Liver (tissue), 3 donors: ENCODE data around the gene CD1E.

Experiments
- CTCF ChIP-seq: fragments of 150-350 bp; IDR thresholded peaks from 2 replicates; pipeline ENCODE4 v1.5.1; 2017; ENCODE audit warnings: improper control_type of control experiment, low read depth, low read length; ENCODE audit not compliant: missing input control
- EGR1 ChIP-seq, 2 donors: IDR thresholded peaks; 2 replicates each; pipeline ENCODE4 v1.6.1; 2016 to 2018; ENCODE audit warnings: antibody characterized with exemption in 2 of 2, low read depth in 2 of 2
- JUND ChIP-seq, 2 donors: IDR thresholded peaks; 2 replicates each; pipeline ENCODE4 v1.6.1; 2016; ENCODE audit warnings: antibody characterized with exemption in 2 of 2
- donor health status: healthy.
- donor health status: healthy.

- no peak for TF ChIP-seq CTCF
- no peak for TF ChIP-seq JUND (IDR thresholded peaks at IDR 0.05)
- no peak for TF ChIP-seq EGR1 (IDR thresholded peaks at IDR 0.05; ENCODE audit: low read depth in 2 of 2)
These were observed 21.2 kb downstream of the CD1E start for GRCh38 chr1:158374860-158375259.
